ENCODE results near the gene PAPPA2.
"Not testable (repeated sequence)": the region's sequence is repeated elsewhere in the genome, so short reads cannot be mapped to it uniquely, and the experiment has no call there.

Gene PAPPA2

DNA sequence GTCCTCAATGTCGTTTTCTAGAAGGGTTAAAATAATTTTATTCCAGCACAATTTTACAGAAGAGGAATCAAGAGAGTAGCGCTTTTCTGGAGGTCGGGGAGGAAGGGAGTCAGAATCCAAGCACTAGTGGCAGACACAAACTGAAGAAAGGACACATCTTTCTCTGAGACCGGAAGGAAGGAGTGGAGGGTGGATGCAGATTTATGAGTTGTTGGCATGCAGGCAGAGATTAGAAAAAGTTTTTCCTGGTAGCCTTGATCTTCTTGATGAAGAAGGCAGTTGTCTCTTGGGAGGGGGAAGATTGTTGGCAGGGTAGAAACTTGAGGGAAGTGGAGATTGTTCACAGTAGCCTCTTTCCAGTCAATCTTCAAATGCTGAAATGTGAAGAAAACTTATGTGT, 149.8 kb downstream of the PAPPA2 start:
- DNase-seq: no peak

DNA sequence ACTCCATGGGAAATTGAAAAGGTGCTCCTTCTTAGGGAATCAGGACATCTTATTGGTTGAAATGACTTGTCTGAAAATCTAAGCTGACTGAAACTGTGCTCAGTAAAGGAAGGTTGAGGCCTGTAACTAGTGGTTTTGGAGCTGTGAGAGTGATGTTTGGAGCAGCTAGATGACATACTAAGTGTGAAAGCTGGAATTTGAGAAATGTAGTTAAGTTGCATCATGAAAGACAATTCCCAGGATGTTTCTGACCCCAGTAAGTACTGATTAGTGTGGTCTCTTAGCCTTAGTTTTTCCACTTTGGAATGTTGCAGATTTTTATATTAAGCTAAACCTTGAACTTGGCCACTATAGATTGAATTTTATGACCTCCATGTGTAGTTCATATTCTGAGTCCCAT, 154.9 kb downstream of the PAPPA2 start:
- no peak for DNase-seq

DNA sequence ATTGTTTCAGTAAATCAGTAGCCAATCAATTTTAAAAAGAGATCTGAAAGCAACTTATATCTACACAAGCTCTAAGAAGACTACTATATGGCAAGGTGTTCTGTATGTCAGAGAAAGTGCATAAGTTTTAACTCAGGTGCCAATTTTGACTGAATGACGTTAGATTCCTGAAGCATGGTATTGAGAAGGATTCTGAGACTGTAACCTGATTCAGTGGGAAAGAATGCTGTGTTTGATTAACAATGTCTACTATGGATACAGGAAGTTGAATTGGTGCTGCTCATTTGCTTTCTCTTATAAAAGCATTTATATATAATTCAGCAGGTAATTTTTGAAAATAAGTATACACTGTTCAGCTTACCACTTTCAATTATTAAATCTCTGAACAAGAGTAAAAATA, 156.3 kb downstream of the PAPPA2 start:
- DNase-seq: no peak

DNA sequence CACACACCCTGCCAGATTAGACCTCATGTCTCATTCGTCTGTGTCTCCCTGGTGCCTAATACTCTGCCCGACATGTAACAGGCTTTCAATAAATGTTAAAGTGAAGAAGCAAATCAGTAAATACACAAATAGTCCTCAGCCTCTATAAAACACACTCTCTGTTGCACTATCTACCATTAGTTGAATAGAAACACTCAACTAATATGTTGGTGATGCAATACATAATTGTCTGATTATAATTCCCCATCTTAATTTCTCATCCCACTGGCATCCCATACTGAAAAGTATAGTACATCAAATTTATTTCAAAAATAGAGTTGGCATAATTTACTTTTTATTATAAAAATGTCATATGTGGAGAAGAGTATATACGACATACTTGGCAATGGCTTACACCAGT, 162.4 kb downstream of the PAPPA2 start:
- no peak for DNase-seq

DNA sequence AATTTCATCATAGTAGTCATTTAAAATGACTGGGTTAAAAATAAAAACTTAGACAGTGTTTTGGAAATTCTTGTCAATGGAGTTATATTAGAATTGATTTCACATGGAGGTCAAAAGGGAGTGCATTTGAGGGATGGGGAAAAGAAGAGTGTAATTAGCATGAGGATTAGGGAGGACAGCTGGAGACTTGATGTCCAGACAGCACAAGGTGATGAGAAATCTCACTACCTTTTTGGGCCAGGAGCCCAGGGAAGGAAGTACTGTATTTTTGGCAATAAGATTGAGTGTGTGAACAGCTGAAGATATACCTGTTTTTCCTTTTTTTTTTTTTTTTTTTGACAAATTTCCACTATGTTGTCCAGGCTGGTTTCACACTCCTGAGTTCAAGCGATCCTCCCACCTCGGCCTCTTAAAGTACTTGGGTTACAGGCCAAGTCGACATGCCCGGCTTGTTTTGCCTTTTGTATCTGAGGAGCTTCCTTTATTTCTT, 163.6 kb downstream of the PAPPA2 start:
- no peak for DNase-seq

DNA sequence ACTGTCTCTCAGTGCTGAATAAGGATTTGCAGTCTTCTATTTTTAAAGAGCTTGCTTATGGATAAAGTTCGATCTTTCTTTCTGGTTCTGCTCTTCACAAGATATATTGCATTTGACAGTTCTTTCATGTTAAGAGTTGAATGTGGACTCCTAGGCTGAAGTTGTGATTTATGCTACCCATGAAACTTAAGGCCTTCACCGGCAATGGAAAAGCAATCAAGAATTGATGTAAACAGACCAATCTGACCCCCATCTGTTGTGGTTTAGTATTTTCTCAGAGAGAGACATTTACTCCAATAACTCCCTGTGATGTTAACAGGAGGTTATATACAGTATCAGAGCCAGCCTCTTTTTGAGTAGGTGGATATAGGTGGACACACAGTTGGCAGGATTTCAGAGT, 165.8 kb downstream of the PAPPA2 start:
- no peak for DNase-seq

DNA sequence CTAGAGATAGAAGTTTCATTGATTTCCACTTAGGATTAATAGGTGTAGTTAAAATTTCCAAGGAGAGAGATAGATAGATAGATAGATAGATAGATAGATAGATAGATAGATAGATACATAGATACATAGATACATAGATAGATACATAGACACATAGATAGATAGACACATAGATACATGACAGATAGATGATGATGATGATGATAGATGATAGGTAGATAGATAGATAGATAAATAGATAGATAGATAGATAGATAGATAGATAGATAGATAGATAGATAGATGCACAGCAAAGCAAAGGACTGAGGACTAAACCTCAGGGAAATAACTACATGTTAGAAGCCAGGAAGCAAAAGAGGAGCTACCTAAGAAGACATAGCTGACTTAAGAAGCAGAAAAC, 171.8 kb downstream of the PAPPA2 start:
- DNase-seq: not testable (repeated sequence)

DNA sequence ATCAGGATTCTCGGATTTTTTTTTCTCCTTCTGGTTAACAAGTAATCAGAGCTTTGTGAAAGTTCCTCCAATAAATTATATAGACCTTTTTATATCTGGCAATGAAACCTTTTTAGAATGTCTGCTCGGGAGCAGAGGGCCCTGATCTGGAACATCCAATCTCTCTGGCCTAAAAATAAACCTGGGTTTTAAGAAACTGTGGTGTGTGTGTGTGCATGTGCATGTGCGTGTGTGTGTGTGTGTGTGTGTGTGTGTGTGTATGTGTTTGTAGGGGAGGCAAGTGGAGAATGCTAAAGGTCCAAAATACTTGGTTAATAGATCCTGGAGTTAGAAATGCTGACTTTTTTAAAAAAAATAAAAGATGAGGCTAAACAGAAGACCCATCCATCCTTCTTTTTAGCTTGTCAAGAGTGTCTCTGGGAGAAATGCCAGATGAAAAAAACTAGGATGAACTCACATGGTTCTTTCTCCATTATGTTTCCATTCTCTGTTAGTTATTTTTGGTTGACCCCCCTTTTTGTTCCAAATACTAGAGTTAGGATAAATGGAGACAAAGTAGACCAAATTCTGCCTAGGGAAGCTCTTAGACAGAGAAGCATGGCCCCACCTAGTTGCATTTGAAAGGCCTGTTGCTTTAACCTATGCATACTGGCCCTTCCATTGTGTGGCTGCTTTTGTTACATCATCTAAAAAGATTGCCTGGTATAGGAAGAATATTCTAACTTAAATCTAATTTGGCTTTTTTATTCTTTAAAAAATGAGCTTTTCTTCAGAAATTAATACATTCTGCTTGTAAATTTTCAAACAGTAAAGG, 175.9 kb downstream of the PAPPA2 start:
- DNase-seq: no peak

DNA sequence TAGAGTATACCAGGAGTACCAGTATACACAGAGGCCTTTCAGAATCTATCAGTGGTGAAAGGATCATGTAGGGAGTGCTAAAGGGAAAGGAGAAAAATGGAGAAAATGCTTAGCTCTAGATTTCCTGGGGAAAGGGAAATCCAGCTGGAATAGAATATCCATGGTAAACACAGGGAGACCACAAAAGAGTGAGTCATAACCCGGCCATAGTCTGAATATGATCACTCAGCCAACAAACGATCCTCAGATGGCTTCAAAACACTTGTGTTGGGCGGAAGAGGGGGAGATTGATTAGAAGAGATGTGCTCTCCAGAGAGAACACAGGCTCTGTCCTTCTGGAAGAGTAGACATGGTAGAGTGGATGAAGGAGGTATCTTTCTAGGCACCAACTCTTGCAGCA, 180.6 kb downstream of the PAPPA2 start:
- DNase-seq: no peak

DNA sequence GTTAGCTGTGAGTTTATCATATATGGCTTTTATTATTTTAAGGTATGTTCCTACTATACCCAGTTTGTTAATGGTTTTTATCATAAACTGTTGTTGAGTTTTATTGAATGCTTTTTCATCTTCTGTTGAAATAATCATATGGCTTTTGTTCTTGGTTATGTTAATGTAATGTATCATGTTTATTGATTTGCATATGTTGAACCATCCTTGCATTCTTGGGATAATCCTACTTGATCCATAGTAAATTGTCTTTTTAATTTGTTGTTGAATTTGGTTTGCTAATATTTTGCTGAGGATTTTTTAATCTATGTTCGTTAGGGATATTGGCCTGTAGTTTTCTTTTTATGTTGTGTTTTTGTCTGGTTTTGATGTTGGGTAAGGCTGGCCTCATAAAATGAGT, 185.6 kb downstream of the PAPPA2 start:
- DNase-seq: no peak

DNA sequence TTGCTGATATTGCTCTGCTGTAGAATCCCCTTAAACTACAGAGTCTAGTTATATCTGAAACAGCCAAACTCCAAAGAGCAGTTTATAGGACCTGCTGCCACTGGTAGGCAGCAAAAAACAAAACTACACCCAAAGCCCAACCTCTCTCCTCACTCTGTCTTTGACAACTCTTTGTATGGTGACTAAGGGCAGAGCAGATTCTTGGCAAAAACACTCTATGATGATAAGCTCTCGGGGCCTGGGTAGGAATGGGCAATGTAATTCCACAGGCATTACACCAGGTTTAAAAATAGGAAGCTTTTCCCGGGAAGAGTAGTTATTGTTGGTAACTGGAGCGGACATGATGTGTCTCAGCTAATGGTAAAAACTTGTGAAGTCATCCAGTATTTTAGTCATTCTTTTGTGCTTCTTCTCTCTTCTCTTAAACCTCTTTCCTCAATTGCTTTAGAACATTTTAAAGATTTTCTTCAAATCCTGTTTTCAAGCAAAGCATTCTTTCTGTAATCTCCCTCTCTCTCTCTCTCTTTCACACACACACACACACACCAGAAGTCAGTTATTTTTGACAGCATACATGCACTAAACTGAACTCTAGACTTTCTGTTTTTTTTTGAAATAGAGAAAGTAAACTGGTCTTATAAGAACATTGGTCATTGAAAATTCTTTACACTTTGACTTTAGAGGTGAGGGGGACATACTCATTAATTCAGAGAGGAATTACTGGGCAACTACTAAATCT, 193.5 kb downstream of the PAPPA2 start:
- DNase-seq: no peak

DNA sequence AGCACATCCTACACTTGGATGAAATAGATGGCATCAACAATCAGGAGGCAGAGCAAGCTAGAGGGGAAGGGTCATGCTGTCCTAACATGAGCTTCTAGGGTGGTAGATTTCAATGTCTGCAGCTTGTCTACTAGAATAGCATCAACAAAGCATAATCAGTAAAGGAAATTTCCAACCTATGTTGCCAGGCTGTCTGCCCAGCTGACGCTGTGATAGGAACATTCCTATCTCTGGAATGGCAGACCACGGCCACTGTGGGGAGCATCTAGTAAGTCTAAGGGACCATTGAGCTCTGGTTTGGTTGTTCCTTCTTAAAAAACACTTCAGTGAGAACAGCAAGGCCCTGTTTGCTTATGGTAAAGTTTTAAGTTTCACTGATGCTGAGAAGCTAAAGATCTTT, 206.8 kb downstream of the PAPPA2 start:
- no peak for DNase-seq

DNA sequence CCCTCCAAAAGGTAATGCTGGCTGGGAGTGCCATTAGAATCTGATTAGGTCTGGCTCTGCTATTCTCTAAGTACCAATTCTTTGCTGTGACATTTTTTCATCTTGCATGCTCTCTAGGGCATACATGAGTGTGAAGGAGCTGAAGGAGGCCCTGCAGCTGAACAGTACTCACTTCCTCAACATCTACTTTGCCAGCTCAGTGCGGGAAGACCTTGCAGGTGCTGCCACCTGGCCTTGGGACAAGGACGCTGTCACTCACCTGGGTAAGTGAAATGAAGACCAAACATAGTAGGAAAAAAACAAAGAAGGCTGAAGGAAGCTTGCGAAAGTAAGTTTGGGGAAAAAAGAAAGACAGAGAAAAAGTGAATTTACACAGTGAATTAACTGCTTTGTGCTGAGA, 207.9 kb downstream of the PAPPA2 start:
- no peak for DNase-seq

DNA sequence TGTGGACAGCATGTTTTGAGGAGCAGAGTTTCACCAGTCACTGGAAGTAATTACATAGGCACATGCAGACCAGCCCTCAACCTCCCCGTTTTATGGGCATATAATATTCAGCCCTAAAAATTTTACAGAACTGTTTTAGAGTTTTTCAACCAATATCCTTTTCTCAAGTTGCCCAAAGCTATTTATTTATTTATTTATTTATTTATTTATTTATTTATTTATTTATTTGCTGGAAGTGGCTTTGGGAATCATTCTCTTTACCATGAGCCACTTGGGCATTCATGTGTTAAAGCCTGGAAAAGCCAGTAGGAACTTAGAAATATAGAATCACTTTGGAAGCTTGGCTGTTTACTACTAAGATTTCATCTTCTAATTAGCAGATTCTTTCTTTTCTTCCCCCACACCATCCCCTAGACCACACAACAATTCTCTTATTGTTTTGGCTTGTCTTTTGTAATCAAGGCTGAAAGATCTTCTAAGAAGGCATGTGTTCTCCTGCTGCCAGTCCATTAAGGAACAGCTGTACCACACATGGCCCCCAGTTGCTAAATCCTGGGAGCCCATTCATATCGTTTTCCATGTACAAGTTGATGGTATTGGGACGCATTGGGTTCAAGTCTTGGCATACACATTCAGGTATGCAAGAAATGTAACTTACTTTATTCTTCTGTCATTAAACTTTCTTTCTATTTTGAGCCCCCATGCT, 220.0 kb downstream of the PAPPA2 start:
- DNase-seq: no peak

DNA sequence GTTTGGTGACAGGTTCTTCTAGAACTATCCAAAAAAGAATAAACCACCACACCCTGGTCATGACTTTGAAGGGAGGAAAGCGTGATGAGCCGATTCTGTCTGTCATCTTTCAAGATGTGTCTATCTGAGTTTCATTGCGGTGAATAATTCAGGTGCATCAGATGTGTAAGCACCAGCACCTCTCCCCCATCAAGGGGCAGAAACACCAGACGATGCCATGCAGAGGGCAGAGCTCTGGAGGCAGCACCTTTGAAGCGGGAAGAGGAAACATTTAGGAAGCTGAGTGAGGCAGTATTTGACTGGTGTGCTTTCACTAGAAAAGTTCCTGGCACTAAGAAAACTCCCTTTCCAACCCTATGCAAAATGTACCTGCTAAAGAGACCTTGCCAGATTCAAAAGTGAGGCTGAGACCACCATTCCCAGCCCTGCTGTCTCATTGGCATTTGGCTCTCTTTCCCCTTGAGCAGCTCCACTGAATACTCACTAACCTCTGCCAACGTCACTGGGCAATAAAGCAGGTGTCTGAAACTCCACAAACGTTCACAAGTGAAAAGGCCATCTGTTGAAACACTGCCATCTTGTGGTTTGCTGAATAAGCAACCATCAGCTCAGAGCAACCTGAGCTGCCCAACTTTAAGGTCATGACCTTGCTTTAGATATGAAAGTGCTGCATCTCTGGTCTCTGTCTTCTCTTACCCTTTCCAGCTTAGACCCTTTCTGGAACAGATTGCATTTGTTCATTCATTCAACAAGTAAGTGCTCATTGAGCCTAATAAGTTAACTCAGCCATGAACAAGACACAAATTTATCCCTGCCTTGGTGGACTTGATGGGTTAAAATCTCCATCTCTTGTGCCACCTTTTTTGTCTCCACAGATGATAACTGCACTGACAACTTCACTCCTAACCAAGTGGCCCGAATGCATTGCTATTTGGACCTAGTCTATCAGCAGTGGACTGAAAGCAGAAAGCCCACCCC, 228.6 kb downstream of the PAPPA2 start:
- DNase-seq: peak; percentile 5

DNA sequence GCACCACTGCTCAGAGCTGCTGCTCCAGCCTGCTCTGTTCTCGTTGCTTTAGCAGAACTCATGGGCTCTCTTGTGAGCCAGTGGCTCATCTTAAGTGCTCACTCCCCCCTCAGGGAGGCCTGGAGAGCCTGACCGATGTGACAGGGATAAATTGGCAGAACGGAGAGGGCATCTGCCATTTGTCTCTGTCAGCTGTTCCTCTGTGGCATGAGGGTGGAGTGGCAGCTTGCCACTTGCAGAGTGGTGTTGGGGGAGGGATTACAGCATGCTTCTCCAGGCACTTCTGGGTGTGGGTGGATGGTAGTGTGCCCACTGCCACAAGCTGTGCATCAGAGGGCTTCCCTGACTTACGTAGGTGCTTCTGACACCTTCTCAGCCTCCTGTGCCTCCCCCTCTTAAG, 229.5 kb downstream of the PAPPA2 start:
- DNase-seq: no peak

DNA sequence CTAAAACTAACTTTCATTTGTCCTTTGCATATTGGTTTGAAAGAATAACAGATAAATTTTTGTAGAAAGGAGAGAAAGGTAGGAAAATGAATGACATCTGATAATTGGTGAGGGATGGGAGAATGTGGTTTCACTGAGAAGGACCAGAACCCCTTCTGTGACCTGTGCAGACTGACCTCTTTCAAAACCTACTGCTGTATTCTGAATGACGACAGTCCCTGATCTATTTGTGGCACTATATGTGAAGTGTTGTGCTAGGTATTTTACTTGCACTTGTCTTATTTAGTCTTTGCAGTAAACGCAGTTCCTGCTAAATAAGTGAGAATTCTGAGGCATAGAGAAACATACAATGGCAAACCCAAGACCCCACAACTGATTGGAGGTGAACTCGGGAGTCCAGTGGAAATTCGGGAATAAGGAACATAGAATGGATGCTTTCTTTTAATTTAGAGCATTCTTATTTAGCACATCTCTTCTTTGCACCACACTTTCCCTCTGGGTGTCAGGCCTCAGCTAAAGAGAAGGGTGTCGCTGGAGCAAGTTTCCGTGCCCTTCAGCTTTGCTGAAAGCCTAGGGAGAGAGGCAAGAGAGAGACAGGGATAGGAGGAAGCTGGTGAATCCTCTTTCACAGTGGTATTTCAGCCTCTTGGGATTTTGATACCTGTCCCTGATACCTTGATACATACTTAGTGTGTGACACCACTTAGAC, 230.2 kb downstream of the PAPPA2 start:
- DNase-seq: no peak

DNA sequence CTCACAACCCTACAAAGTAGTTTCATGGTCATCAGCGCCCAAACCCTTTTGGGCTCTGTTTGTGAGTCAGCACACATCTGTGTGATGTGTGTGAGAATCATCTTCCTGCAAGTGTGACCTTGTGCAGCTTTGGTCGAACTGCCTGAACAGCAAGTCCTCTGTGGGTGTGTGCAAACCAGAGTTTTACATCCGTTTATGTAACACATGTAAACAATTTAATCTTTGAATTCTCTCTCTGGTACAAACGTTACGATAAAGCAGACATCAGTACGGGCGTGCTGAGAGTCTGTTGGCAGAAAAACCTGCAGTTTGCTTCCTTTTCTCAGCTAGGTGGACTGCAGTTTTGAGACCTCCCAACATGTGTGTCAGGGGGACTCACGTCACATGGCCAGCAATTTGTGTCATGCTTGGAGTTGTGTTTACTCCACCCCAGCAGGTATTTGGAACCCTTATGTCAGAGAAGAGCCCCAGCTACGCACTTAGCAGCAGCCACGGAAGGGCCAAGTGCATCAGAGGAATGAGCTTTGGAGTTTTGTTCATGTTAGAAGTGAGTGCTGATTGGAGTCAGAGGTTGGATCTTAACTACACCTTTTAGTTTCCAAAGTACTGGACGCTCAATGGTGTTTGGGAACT, 230.8 kb downstream of the PAPPA2 start:
- DNase-seq: no peak

DNA sequence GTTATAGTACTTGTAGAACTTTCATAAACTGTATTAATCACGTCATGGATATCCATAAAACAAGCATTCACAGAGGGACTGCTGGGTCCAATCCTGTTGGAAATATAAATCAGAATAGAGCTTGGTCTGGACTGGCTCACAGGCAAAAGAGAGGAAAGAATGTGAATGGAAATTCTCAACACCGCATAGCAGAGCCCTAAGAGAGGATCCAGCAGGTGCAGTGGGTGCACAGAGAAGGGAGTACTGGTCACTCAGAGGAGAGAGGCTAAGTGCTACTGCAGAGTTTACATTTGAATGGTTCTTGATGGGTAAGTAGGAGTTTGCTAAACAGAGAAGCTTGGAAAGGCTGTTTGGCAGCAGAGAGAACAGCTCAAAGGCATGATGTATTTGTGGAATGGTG, 231.7 kb downstream of the PAPPA2 start:
- no peak for DNase-seq

DNA sequence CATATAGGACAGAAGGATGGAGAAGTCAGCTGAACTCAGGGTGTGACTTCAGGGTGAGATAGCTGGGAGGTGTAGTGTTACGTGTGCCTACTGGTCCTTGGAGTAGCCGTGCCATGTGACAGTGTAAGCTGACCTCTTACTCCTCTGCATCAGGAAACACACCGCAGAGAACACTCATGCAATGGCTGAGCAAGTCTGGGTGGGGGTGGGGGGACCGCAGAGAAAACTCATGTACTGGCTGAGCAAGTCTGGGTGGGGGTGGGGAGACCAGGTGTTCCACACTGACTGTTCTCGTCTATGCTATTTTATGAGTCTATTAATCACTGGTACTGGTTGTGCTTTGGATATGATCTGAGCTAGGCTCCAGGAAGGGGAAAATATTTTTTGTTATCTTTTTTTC, 233.1 kb downstream of the PAPPA2 start:
- no peak for DNase-seq

DNA sequence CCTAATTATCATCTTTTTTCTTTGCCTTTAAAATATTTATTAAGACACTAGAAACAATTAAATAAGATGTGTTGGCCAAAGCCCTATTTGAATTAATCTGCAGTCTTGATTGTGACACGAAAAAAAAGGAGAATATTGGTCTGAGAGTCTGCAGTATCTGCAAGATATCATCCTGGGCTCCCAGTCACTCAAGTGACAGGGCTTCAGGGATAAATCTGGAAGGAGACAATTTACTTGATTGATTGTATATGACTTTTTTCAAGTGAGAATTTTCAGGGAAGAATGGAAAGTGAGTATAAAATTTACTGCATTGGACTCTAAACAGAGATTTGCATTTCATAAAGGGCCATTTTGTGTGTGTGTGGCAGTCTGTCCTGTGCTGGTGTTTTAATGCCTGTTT, 233.7 kb downstream of the PAPPA2 start:
- no peak for DNase-seq

Data from CD4-positive, alpha-beta T cell treated with Interleukin-4 for 4 hours (primary cell).